Measurements from ENCODE around the gene NELFCD. TPM values are rescaled to one million over a fixed set of nuclear protein-coding genes. Genes with fewer than 3 reads are reported as not detected.

Gene NELFCD
- total RNA-seq, 1 experiment from 2014 or later = 88.2 TPM

DNA sequence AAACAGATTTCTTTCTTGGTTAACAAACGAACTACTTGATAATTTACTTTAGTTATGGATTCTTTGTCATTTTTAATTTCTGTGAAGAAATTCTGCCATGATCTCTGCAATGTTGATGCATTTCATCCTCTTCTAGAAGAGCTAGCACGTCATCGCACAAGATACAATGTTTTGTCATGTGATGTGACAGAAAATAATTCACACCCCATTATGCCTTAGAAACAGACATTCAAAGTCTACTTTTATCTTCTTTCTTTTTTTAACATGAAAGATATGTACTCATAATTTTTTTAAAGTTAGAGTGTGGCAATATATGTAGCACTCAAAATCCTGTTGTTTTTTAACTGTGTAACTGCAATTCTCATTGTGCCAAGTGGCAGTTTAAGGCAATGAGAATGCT lies 39.6 kb upstream of the NELFCD start:
- H3K4me3 ChIP-seq (replicated peaks in 1 of 2; ENCODE audit: low read depth in 1 of 2, low read length in 2 of 2) = no peak overlapping the region
- CTCF ChIA-PET = no interaction called here
- POLR2A ChIA-PET = interaction anchor here (0.6 kb wide), 1 partner anchor 91 kb away, joined by 3 read pairs; the partner anchor contains the start of gene ATP5F1E

More for the DNA sequence above, 39.6 kb upstream of the NELFCD start:
- ATAC-seq (no peak), DNase-seq (ENCODE audit: low read depth, low spot score) (no peak)
- Histone ChIP-seq H3K27me3 (ENCODE audit: insufficient read depth, low read length) (peaks cover 7% of the 10 kb centered on the region; the same call in 1 of the 2 replicates), H3K4me2 (ENCODE audit: low read length) (no peak overlapping the region), H3K36me3 (ENCODE audit: control insufficient read depth in 1 of 2, insufficient read depth in 2 of 2, low read length in 2 of 2) (no peaks in the 10 kb centered on the region), H3K27ac (ENCODE audit: low read depth, low read length) (no peak overlapping the region), H3K9me2 (ENCODE audit: insufficient read depth) (no peaks in the 10 kb centered on the region), H4K20me1 (ENCODE audit: insufficient read depth) (no peaks in the 10 kb centered on the region), H2AFZ (ENCODE audit: low read depth, low read length, poor library complexity, severe bottlenecking) (no peak overlapping the region), H3K9ac (ENCODE audit: low read length) (no peak overlapping the region), H3K4me1 (ENCODE audit: control insufficient read depth in 1 of 2, insufficient read depth in 2 of 2, low read length in 2 of 2) (peaks cover 3 to 9% of the 10 kb centered on the region in 2 experiments), H3K9me3 (ENCODE audit: control insufficient read depth in 1 of 2, insufficient read depth in 1 of 2, low read depth in 1 of 2, low read length in 2 of 2) (0 out of 4 replicates have a peak, but pooled peaks cover 0 to under 1% of the 10 kb centered on the region in 2 experiments), H3K79me2 (ENCODE audit: insufficient read depth, low read length) (no peaks in the 10 kb centered on the region)
- no TSS peak for BruUV-seq (replicated peaks)
- RAD21 ChIA-PET (ENCODE audit: low non-redundant PET in 1 of 2, low total read pairs in 2 of 2, uncharacterized antibody in 2 of 2, unreplicated experiment in 2 of 2) = no interaction called here
- no peak for TF ChIP-seq FOSL1 (IDR thresholded peaks at IDR 0.05; ENCODE audit: low read depth)
- TF ChIP-seq, protein P1, sequence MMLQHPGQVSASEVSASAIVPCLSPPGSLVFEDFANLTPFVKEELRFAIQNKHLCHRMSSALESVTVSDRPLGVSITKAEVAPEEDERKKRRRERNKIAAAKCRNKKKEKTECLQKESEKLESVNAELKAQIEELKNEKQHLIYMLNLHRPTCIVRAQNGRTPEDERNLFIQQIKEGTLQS (IDR thresholded peaks at IDR 0.05) = no peak
- TF ChIP-seq SIN3A (IDR thresholded peaks at IDR 0.05; ENCODE audit: low read depth) = no peak
- TF ChIP-seq ZFX (IDR thresholded peaks at IDR 0.05) = no peak
- TF ChIP-seq, protein P2, sequence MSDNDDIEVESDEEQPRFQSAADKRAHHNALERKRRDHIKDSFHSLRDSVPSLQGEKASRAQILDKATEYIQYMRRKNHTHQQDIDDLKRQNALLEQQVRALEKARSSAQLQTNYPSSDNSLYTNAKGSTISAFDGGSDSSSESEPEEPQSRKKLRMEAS (IDR thresholded peaks at IDR 0.05) = no peak
- TF ChIP-seq, protein P3, sequence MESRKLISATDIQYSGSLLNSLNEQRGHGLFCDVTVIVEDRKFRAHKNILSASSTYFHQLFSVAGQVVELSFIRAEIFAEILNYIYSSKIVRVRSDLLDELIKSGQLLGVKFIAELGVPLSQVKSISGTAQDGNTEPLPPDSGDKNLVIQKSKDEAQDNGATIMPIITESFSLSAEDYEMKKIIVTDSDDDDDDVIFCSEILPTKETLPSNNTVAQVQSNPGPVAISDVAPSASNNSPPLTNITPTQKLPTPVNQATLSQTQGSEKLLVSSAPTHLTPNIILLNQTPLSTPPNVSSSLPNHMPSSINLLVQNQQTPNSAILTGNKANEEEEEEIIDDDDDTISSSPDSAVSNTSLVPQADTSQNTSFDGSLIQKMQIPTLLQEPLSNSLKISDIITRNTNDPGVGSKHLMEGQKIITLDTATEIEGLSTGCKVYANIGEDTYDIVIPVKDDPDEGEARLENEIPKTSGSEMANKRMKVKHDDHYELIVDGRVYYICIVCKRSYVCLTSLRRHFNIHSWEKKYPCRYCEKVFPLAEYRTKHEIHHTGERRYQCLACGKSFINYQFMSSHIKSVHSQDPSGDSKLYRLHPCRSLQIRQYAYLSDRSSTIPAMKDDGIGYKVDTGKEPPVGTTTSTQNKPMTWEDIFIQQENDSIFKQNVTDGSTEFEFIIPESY (IDR thresholded peaks at IDR 0.05; ENCODE audit: extremely low read depth, insufficient replicate concordance, low read length) = no peak
- no peak for TF ChIP-seq TCF7L2 (IDR thresholded peaks at IDR 0.05; ENCODE audit: borderline replicate concordance, extremely low read depth, insufficient read depth, insufficient read length)
- no peak for TF ChIP-seq ZNF274 (IDR thresholded peaks at IDR 0.05; ENCODE audit: low read depth, low read length)
- intact Hi-C loops (cut with micrococcal nuclease) = no loop called here
